Measurements from ENCODE around the gene PMM1. TPM values are rescaled to one million over a fixed set of nuclear protein-coding genes. Genes with fewer than 3 reads are reported as not detected.
"Not testable (repeated sequence)": the region's sequence is repeated elsewhere in the genome, so short reads cannot be mapped to it uniquely, and the experiment has no call there.

PMM1 gene
- total RNA-seq, 1 donor from 2014 or later: 18.4 TPM

DNA sequence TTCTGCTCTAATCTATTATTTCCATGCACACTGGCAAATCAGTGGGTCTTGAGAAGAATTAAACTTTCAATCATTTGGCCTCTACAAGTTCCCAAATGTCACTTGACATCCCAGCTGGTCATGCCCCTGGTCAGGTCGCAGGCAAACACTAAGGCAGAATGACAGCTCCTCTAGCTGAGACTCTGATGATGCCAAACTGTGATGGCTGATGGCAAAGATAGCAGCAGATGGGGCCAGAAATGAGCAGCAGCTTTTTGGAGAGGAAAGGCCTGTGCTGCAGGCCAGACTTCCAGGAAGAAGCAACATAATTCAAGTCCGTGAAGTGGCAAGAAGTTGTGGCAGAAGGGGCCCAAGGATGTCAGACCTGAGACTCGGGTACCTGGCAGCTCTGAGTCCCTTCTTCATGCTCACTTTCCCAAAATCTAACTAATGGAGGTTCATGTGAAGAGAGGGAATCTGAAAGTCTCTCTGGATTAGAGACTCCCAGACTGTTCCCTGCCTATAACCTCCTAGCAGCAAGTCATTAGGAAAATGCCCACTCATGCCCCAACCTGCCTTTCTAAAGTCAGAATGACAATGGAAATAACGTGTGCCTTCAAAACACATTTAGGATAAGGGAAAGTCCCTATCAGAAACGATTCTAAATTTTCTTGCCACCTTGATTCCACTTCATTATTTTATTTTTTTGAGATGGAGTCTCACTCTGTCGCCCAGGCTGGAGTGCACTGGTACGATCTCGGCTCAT is 9.4 kb upstream of the PMM1 start:
- TF ChIP-seq, protein P1, sequence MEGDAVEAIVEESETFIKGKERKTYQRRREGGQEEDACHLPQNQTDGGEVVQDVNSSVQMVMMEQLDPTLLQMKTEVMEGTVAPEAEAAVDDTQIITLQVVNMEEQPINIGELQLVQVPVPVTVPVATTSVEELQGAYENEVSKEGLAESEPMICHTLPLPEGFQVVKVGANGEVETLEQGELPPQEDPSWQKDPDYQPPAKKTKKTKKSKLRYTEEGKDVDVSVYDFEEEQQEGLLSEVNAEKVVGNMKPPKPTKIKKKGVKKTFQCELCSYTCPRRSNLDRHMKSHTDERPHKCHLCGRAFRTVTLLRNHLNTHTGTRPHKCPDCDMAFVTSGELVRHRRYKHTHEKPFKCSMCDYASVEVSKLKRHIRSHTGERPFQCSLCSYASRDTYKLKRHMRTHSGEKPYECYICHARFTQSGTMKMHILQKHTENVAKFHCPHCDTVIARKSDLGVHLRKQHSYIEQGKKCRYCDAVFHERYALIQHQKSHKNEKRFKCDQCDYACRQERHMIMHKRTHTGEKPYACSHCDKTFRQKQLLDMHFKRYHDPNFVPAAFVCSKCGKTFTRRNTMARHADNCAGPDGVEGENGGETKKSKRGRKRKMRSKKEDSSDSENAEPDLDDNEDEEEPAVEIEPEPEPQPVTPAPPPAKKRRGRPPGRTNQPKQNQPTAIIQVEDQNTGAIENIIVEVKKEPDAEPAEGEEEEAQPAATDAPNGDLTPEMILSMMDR (IDR thresholded peaks at IDR 0.05; ENCODE audit: borderline replicate concordance): no peak
- no peaks in the 10 kb centered on the region for H3K9me3 ChIP-seq (replicated peaks)
- intact Hi-C loops (cut with micrococcal nuclease): no loop called here
- H3K4me3 ChIP-seq: no peak overlapping the region
- H3K27ac ChIP-seq (replicated peaks): no peak overlapping the region
- H3K36me3 ChIP-seq: peaks cover 36% of the 10 kb centered on the region
- no peaks in the 10 kb centered on the region for H3K27me3 ChIP-seq (ENCODE audit: low read depth)
- no peak for DNase-seq
- peaks cover 12% of the 10 kb centered on the region for H3K4me1 ChIP-seq

DNA sequence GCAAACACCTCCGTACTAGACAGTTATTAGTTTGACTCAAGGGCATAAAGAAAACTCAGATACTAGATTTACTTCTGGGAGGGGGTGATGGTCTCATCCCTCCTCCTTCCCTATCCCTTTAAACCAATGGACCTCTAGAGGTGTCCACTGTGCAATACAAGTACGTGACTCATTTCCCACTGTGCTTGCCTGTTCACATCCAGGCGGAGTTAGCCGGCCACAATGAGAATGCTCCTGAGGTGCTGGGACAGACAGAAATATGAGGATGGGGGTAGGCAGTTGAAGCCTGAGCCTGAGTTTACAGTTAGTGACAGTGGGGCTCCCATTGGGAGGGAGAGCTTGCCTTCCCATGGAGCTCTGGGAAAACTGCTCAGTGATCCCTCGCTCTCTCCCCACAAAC is 8.4 kb upstream of the PMM1 start:
- H3K36me3 ChIP-seq: peaks cover 32% of the 10 kb centered on the region
- H3K4me3 ChIP-seq: no peak overlapping the region
- H3K9me3 ChIP-seq (replicated peaks): no peaks in the 10 kb centered on the region
- H3K27me3 ChIP-seq (ENCODE audit: low read depth): no peaks in the 10 kb centered on the region
- TF ChIP-seq, protein P1 (IDR thresholded peaks at IDR 0.05; ENCODE audit: borderline replicate concordance): no peak
- peaks cover 12% of the 10 kb centered on the region for H3K4me1 ChIP-seq
- DNase-seq: no peak
- H3K27ac ChIP-seq (replicated peaks): peak overlapping the region; percentile 76
- intact Hi-C loops (cut with micrococcal nuclease): no loop called here

DNA sequence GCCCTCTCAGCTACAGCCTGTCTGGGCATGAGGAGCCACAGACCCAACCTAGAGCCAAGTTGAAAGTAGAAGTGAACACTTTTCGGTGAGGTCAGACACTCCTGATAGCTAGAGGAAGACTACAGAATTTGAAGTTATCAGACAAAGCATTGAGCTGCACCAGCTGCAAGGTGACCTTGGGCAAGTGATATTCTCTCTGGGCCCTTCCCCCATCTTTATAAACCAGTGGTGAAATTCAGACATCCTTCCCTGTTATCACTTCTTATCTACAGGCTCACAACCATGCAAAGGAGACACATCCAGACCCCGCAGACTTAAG is 8.0 kb upstream of the PMM1 start:
- peak overlapping the region; percentile 76 for H3K27ac ChIP-seq (replicated peaks)
- H3K27me3 ChIP-seq (ENCODE audit: low read depth): no peaks in the 10 kb centered on the region
- H3K4me1 ChIP-seq: peaks cover 12% of the 10 kb centered on the region
- H3K36me3 ChIP-seq: peaks cover 27% of the 10 kb centered on the region
- intact Hi-C loops (cut with micrococcal nuclease): no loop called here
- TF ChIP-seq, protein P1 (IDR thresholded peaks at IDR 0.05; ENCODE audit: borderline replicate concordance): no peak
- DNase-seq: no peak
- H3K9me3 ChIP-seq (replicated peaks): no peaks in the 10 kb centered on the region
- H3K4me3 ChIP-seq: no peak overlapping the region

DNA sequence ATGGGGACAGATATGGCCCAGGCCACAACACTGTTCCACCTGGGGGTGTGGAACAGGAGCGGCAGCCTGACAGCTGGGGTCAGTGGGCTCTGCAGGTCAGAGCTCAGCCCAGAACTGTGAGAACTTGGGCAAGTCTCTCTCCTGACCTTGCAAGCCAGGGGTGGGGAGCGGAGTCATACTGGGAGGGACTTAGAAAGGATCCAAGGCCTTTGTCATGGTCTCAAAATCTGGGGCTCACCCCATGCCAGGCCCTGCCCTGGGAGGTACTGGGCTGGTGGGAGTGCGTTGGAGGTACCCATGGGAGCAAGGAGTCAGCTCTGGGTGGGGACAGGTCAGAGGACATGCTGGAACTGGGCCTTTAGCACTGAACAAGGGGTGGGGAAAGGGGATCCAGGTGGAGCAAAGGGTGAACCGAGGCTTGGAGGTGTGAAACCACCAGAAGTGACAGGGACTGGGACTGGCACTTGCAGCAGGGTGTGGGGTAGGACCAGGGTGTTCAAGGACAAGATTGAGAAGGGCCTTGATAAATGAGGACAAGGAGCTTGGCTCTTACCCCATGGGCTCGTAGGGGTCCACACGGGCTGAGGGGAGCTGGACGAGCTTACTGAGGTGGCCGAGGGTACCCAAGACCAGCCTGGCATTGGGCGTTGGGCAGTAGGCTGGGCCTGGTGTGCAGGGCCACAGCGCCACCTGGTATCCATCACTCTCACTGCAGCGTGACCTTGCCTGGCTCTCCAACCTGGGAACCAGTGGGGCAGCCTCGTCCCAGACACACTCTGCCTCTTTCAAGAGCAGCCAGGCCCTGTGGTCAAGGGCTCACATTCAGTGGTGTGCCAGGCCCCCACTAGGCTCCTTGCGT is 7.4 kb upstream of the PMM1 start:
- H3K4me1 ChIP-seq: peaks cover 12% of the 10 kb centered on the region
- DNase-seq: peak; percentile 52
- no peaks in the 10 kb centered on the region for H3K27me3 ChIP-seq (ENCODE audit: low read depth)
- peaks cover 21% of the 10 kb centered on the region for H3K36me3 ChIP-seq
- TF ChIP-seq, protein P1 (IDR thresholded peaks at IDR 0.05; ENCODE audit: borderline replicate concordance): peak; percentile 74
- intact Hi-C loops (cut with micrococcal nuclease): no loop called here
- no peaks in the 10 kb centered on the region for H3K9me3 ChIP-seq (replicated peaks)
- no peak overlapping the region for H3K4me3 ChIP-seq
- H3K27ac ChIP-seq (replicated peaks): peak overlapping the region; percentile 76

DNA sequence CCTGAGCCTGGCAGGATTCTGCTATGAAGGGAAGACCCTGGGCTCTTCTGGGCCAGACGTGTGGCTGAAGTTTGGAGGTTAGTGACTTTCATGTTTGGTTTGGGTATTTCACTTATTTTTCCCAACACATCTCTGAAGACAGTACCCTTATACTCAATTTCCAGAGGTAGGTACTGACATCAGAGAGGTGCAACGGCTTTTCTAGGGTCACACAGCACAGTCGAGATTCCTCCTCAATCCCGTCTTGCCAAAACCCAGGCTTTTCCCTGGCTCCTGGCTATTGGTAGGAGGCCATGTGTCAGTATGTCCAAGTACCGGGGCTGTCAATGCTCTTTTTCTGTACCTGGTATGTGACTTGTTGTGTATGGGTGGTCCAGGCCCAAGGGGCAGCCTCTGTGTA is 6.1 kb upstream of the PMM1 start:
- H3K4me3 ChIP-seq: no peak overlapping the region
- intact Hi-C loops (cut with micrococcal nuclease): no loop called here

DNA sequence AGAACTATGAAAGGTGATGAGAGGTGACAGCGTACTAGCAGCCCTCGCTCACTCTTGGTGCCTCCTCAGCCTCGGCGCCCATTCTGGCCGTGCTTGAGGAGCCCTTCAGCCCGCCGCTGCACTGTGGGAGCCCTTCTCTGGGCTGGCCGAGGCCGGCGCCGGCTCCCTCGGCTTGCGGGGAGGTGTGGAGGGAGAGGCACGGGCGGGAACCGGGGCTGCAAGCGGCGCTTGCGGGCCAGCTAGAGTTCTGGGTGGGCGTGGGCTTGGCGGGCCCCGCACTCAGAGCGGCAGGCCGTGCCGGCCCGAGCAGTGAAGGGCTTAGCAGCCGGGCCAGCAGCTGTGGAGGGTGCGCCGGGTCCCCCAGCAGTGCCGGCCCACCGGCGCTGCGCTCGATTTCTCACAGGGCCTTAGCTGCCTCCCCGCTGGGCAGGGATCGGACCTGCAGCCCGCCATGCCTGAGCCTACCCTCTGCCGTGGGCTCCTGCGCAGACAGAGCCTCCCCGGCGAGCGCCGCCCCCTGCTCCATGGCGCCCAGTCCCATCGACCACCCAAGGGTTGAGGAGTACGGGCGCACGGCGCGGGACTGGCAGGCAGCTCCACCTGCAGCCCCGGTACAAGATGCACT is 3.8 kb upstream of the PMM1 start:
- intact Hi-C loops (cut with micrococcal nuclease); H3K4me3 ChIP-seq; H3K27ac ChIP-seq (replicated peaks); DNase-seq; H3K9me3 ChIP-seq (replicated peaks); H3K36me3 ChIP-seq; H3K27me3 ChIP-seq (ENCODE audit: low read depth): not testable (repeated sequence)
- H3K4me1 ChIP-seq: peaks cover 28% of the 10 kb centered on the region

More for the DNA sequence above, 6.1 kb upstream of the PMM1 start:
- Histone ChIP-seq H3K27ac (replicated peaks) (no peak overlapping the region), H3K36me3 (peaks cover 10% of the 10 kb centered on the region), H3K27me3 (ENCODE audit: low read depth) (no peaks in the 10 kb centered on the region), H3K9me3 (replicated peaks) (no peaks in the 10 kb centered on the region), H3K4me1 (peaks cover 12% of the 10 kb centered on the region)
- no peak for DNase-seq
- TF ChIP-seq, protein P1 (IDR thresholded peaks at IDR 0.05; ENCODE audit: borderline replicate concordance): no peak
